Right forelimb (tissue), 1 donor: ENCODE measurements around the gene PABPN1L.

ENCODE experiments used
- DNase-seq: peaks from one replicate; pipeline ENCODE4 v3.0.0-alpha.2; 2018

PABPN1L gene

DNA sequence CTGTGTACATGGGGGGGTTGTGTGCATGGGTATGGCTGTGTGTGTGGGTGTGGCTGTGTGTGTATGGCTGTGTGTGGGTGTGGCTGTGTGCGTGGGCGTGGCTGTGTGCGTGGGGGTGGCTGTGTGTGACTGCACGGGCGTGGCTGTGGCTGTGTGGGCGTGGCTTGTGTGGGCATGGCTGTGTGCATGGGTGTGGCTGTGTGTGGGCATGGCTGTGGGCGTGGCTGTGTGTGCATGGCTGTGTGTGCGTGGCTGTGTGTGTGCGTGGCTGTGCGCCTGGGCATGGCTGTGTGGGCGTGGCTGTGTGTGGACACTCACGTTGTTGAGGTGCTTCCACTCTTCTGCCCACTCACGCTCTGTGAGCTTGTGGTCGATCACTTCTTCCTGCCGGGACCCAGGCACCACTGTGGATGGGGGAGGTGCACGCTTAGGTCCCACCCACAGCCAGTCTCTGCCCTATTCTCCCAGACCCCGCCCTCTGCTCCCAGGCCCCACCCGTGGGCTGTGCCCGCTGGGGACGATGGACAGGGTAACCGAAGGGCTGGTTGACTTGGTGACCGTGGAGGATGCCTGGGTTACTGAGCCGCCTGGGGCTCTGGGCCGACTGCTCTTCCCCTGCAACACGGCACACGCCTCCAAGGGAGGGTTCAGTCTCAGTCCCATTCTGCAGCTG, 16.0 kb upstream of the PABPN1L start:
- no peak for DNase-seq

DNA sequence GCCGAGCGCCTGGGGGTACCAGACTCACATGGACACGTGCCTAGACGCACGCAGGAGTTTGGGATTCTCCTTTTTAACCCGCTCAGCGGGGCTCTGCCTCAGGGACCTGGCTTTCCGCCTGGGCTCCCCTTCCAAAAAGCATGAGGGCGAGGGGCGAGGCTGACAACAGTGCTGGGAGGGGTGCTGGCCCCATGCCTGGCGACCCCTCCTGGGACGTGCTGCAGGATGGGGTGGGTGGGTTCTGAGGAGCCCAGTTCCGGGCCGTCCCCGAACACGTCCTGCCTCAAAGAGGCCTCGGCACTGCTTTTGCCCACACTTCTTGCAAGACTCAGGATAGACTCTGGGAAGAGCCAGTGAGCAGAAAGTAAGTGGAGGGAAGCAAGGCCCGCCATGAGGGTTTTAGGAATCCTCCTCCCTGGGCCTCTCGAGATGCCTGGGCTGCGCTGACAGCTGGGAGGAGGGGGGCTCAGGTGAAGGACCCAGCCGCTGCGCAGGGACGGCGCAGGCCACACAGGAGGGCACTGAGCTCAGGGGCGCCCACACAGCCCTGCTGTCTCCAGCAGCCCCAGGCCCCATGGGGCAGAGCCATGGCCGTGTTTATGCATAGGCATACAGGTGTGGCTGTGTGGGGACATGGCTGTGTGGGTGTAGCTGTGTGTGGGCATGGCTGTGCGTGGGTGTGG, 15.4 kb upstream of the PABPN1L start:
- DNase-seq, result no peak

DNA sequence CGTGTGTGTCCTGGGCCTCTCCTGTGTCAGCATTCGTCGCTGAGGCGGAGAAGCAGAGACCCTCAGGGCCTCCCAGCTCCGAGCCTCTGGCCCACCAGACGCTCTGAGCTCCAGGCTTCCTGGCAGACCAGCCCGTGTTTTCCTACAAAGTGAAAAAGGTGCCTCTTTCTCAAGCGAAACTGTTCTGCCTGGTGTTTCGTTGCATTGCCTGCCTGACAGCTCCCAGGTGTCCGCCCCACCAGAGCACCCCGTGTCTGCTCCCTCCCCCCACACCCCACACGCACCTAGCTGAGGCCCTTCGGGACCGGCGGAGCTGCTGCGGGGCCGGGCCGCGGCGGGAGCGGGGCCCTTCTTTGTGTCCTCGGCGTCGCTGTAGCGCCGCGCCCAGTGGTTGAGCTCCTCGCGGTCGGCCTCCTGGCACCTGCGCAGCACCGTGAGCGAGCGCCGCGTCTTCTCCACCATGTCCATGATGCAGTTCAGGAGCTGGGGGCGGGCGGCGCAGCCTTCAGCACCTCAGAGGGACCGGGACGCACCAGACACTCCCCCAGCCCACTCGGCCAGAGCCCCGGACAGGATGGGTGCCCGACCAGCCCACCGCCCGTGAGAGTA, 14.7 kb upstream of the PABPN1L start:
- no peak for DNase-seq

DNA sequence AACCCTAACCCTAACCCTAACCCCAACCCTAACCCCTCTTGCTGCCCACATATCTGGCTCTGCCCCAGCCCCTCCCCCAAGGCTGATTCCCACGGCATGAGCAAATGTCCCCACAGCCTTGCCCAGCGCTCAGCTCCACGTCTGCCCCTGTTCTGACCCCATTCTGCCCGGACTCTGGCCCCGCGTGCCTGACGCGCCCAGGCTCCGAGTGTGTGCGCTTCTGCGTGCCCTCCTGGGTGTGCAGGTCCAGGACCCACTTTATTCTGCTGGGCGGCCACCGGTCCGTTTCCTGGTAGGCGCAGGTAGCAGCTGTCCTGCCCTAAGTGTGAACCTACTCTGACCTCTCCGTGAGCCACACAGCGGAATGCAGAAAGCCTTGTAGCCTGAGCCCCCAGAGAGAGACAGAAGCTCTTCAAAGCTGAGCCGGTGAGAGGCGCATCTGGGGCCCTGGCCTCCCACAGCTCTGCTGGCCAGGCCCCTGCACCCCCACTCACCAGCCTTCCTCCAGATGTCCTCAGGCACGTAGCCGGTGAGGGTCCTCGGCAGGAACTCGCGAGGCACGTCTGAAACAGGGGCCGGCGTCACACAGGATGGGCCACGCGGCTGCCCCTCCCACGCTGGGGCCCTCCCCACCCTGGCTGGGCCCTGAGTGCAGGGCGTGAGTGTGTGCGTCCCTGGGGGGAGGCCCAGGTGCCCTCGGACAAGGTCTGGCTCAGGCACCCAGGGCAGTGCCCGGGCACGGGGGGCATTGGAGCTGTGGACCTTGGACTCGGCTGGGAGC, 14.0 kb upstream of the PABPN1L start:
- no peak for DNase-seq

DNA sequence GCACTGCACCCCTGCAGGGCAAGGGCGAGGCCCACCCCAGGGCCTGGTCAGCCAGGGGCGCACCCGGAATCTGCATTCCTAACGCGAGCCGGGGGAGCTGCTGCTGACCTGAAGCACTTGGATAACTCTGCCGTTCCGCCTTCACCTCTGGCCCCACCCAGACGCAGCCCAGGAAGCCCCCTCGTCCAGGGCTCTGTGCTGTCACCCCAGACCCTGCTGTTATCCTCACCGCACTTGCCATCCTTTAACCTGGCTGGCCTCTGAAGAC, 13.3 kb upstream of the PABPN1L start:
- no peak for DNase-seq

DNA sequence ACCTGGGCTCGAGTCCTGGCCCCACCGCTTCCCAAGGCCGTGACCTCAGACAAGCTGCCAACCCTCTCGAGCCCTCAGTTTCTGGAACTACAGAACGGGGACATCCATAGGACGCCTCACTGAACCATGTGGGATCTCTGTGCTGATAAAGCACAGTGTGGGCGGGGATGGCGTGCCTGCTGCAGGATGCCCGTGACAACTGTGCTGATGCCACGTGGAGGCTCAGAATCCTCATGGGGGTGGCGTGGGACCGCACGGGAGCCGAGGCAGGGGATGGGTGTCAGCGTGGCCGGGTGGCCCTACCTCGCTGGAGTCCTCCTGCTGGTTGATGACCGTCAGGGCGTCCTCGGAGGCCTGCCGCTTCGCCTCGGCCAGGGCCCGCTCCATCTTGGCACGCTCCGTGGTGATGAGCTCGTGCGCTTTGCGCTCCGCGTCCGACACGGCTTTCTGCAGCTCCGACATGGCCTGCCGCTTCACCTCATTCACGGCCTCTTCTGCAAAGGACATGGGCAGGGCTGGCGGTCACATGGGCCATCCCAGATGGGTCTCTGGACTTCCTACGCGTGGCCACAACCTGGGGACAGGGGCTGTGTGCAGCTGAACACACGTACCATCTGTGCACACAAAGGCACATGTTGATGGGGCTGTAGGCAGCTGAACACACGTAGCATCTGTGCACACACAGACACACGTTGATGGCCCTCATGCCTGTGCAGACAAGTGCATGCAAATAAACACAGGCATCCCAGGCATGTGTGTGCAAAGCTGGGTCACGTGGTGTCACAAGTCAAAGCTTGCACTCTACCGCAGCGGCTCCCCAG, 12.7 kb upstream of the PABPN1L start:
- no peak for DNase-seq

DNA sequence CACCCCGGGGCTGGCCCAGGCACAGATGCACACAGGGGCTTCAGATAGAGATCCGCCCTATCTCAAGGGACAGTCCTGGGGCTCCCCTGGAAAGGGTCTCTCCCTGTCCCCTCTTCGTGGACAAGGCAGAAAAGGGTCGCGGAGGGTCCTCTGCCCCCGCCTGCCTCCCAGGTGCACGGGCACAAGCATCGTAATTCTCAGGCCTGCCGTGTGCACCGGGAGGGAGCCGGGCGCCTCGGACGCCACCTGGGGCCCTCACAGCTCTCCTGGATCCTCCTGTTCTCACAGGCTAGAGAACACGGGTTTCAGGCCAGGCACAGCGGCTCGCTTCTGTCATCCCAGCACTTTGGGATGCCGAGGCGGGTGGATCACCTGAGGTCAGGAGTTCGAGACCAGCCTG, 11.9 kb upstream of the PABPN1L start:
- DNase-seq, result no peak

DNA sequence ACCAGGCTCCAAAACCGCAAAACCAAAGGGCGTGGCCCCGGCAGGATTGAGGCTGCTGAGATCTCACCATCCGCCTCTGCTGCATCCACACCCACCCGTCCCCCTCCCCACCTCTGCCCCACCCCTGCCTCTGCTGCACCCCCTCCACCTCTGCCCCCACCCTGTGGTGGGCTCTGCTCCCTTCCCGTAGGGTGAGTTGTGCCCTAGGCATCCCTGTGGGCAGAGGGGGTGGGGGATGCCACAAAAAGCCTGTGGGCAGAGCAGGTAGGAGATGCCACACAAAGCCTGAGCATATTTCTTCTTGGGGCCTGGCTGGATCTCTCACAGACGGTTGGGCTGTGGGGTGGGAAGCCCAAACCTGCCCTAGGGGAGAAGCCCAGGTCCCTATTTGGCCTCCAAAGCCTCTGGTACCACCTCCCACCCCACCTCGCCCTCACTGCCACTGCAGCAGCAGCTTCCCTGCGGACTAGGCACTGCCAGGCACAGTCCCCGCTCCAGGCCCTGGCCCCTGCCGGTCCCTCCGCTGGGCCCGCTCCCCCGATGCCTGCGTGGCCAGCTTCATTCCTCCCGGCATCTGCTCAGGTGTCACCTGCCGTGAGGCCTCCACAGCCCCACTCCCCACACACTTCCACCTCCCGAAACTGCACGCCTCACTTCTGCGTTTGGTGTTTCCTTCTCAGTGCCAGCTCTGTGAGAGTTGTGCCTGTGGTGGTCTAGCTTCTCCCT, 11.3 kb upstream of the PABPN1L start:
- no peak for DNase-seq

DNA sequence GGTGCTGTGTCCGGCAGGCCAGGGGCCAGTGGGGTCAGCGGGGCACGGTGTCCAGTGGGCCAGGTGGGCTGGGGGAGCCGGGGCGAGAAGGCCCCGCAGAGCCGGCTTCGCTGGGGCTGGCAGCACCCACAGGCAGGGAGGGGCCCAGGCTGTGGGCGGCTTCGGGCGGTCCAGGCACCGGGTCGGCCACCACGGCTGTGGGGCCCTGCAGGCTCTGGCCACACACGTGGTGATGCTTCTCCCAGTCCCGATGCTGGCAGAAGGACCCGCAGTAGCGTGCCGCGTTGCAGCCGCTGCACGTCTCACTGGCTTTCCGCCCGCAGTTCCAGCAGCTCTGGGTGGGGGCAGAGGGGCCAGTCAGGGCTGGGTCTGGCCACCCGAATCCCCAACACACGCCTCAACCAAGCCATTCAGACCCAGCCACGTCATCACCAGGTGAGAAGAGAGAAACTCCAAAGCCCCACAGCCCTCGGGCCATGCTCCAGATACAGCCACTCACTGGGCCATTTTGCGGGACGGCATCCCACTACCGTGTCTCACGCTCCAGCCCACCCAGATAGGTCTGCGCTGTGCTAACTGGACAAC, 10.6 kb upstream of the PABPN1L start:
- no peak for DNase-seq

DNA sequence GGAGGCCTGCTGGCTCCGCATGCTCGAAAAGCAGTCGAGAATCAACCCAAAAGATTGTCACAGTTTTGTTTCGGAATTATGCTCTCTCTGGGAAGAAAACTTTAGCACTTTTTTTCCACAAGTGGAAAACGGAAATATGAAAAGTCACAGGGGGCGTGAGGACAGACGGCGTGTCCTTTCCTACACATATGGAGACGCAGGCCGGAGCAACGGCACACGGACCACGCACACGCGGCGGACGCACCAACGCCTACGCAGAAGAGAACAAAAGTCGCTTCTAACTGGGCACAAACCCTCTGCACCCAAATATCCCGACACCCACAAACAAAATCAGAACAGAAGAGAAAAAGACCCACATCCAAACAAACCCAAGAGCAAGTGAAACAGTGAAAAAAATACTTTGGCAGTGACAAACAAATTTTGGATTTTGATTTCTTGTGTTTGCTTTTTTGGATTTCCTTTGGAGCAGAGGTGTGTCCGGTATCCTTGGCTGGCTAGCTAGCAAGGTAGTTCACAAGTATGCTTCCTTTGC, 9.3 kb upstream of the PABPN1L start:
- no peak for DNase-seq

DNA sequence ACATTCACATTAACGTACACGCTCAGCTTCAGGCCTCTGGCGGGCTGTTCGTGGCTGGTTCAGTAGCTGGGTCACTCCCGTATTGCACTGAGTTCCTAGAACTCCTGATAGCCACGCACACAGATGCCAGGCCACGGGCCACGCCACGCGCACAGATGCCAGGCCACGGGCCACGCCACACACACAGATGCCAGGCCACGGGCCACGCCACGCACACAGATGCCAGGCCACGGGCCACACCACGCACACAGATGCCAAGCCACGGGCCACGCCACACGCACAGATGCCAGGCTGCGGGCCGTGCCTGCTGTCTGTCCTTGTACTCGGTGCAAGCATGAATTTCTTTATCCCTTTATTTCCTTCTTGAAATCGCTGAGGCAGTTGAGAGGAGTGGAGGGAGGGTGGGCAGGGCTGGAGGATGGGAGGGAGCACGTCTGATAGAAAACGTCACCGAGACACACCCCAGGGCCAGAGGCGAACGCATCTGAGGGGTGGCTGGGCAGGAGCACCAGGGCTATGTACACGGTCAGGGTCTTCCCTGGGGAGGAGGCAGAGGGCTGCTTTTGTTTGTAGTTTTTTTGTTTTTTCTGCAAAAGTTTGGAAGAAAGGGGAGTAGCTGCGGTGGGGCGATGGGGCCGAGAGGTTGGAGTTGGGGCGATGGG, 8.6 kb upstream of the PABPN1L start:
- no peak for DNase-seq

DNA sequence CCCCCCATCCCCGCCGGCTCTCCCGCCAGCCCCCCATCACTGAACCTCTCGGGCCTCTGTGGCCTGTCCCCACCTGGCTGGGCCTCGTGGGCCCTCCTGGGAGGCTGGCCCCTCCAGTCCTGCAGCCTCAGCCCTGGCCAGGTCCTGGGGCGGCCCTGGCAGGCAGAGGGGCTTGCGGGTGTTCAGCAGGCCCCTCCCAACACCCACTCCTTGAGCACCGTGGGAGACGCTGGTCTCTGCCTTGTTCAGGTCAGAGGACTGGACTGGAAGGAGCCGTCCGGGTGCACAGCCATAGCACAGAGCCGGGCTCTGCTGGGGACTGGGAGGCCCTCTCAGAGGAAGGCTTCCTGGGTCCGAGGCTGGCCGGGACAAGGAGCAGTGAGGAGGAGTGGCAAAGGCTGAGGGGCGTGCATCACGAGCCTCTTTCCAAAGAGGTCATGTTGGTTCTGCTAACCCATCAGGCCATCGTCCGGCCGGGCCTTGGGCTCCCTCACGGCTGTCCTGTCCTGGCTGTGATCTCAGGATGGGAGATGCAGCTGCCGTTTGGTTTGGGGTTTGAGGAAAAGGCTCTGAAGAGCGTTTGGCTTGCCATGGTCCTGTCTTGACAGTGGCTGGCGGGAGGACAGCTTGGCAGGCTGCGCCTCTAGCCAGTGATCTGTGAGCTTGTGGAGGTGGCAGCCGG, 6.3 kb upstream of the PABPN1L start:
- DNase-seq, result no peak

DNA sequence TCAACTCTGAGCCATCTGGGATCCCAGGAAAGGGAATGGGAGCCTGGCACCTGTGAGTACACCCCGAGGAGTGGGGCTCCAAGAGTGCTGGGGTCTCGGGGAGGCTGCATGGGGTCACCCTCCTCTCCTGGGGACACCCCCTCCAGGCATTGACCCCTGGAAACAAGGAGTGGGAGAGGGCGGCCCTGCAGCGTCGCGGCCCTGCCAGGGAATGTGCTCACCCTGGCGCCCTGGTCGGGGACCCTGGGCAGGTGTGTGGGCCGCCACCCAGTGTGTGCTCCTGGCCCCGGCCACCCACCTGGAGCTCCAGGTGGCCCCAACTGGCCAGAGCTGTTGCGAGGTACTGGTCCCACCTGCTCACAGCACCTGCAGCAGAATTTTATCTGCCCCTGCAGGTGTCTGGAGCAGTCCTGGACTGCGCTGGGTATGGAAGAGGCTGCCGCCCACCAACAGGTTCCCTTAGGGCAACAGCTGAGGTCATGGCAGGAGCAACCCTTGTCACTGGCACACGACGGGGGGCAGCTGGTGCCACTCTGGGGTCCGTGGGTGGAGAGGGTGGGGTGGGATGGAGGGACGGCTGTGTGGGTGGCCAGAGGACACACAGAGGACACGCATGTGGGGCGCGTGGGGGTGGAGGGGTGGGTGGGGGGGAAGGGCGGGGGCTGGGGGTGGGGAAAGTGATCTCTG, 5.4 kb upstream of the PABPN1L start:
- no peak for DNase-seq

DNA sequence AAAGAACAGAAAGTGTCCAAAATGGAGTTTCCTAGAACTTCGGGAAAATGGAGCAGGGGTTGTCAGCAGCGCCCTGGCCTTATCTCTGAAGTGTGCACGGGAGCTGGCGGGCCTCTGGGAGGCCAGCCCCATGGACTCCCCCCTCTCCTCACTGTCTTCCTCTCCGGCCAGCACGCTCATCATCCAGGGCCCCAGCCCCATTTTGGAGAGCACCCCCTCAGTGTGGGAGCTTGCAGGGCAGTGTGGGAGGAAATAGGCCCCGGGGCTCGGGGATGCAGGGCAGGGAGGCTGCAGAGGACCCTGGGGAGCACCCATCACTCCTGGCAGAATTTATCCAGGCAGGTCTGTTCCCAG, 4.9 kb upstream of the PABPN1L start:
- DNase-seq, result no peak

DNA sequence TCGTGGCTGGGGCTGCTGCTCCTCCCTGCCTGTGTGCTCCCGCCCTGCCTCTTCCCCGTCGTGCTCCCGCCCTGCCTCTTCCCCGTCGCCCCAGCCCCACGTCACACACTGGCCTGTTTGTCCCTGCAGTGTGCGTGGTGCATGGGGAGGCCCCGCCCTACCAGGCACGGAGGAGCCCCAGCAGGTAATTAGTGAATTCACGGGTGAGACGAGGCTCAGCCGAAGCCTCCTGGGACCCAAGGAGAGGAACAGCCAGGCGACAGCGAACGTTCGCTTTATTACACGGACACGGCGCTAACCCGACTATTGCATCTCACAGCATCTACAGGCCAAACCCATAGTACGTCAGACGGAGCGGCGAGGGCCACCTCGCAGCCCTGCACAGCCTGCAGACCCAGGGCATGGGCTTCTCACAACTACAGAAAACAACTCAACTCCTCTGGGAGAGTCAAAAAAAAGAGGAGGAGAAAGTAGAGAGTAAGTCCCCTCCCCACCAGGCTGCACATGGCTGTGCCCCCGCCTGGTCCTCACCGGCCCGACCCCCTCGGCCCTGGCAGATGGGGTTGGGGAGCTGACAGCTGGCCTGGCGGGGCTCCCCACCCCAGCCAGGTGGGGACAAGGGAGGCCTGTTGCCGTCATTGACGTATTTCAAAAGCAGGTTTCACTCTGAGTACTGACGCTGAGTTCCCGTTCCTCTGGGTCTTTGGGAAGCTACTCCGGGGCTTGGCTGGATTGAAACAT, 4.3 kb upstream of the PABPN1L start:
- DNase-seq, result no peak

DNA sequence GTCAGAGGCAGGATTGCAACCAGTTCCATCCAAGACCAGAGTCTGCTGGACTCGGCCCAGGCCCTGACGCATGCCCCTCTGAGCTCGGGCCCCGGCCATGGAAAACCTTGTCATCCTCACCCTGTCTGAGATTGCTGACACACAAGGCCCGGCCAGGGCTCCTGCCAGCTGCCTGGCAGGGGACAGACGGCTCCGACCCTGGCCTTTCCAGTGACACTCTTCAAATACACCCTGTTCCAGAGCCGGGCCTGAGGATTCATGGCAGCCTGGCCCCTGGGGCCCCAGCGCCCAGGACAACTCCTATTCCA, 3.2 kb upstream of the PABPN1L start:
- DNase-seq, result no peak

DNA sequence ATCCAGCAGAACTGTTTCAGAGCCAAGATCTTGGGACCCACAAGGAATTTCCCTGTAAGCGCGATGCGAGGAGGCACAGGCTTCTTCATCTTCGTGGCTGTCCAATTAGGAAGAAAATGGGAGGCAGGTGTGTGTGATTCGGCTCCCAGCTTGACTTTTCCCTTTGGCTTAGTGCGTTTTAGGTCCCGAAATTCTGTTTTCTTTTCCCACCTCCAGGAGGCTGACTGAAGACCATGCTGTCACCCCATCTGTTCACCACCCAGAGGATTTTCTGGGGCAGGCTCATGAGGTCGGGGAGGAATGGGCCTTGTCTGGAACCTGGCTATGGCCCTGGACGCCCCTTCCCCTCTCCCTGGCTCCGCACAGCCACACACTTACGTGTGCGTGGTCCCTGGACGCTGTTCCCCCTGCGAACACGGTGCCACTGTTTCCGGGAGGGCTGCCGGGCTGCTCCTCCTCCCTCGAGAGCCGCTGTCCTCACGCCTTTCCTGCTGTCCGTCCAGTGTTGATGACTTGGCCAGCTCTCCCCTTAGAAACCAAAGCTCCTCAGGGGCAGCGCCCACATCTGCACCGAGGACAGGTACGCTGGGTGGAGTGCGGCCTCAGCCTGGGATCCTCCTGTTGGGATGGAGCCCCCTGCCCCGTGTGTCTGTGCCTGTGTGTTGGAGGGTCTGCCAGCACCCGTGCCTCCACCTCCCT, 2.7 kb upstream of the PABPN1L start:
- DNase-seq, result no peak

DNA sequence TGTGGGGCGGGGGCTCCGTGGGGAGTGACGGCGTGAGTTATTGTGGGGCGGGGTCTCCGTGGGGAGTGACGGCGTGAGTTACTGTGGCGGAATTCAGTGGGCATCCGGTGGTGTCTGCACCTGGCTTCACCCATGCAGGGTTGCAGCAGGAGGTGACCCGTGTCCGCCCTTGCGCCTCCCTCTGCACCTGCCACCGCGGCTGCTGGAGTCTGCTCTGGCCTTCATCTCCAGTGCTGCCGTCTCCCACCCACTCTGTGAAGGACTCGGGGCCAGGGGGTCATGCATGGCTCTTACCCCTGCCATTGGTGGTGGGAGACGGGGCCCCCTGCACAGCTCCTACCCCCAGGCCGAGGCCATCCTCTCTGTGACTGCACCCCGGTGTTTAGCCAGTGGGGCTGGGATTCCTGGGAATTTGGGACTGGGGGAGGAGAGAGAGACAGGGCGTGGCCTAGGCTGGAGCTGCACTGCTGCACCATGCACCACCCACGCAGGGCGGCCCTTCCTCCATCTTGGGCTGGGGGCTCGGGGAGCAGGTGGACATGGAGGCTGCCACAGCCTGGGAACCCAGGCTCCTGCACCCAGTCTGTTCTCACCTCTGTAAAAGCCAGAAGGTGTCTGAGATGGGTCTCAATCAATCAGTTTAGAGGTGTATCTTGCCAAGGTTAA, 1.3 kb upstream of the PABPN1L start:
- no peak for DNase-seq
